Activated naive CD8-positive, alpha-beta T cell treated with anti-CD3 and anti-CD28 coated beads for 36 hours (primary cell): ENCODE results near the gene LHX3. TPM values are rescaled to one million over a fixed set of nuclear protein-coding genes. Genes with fewer than 3 reads are reported as not detected.

ENCODE experiments used
- DNase-seq: peaks from one replicate; pipeline ENCODE4 v3.0.0; 2021
- H3K27ac Mint-ChIP-seq: one replicate; pipeline ENCODE4 v1.8.0; 2022; ENCODE audit warnings: mild to moderate bottlenecking, moderate library complexity, mixed read lengths
- H3K27me3 Mint-ChIP-seq: one replicate; pipeline ENCODE4 v1.8.0; 2022; ENCODE audit warnings: mild to moderate bottlenecking, mixed read lengths
- H3K36me3 Mint-ChIP-seq: one replicate; pipeline ENCODE4 v1.8.0; 2021; ENCODE audit warnings: mild to moderate bottlenecking, mixed read lengths
- H3K4me1 Mint-ChIP-seq: one replicate; pipeline ENCODE4 v1.8.0; 2021; ENCODE audit warnings: mixed read lengths
- H3K4me3 Mint-ChIP-seq: one replicate; pipeline ENCODE4 v1.8.0; 2022; ENCODE audit warnings: mild to moderate bottlenecking, moderate library complexity, mixed read lengths
- H3K9me3 Mint-ChIP-seq: one replicate; pipeline ENCODE4 v1.8.0; 2022; ENCODE audit warnings: mixed read lengths
- total RNA-seq, 2 experiments: library from RNA; stranded (reverse); gene quantifications; one replicate each; pipeline ENCODE4 v1.2.3, GENCODE V29; 2021

Gene LHX3
- total RNA-seq, 2 experiments from 2014 or later: not detected

GRCh38 chr9:136187683-136188586 lies 17.0 kb downstream of the LHX3 start:
- Mint-ChIP-seq H3K36me3 (no peaks in the 10 kb centered on the region), H3K4me1 (peaks cover 3% of the 10 kb centered on the region), H3K27ac (no peak overlapping the region), H3K9me3 (no peaks in the 10 kb centered on the region), H3K4me3 (no peak overlapping the region), H3K27me3 (peaks cover 58% of the 10 kb centered on the region)
- DNase-seq: no peak

GRCh38 chr9:136187197-136187596 lies 17.7 kb downstream of the LHX3 start:
- H3K9me3 Mint-ChIP-seq: no peaks in the 10 kb centered on the region
- DNase-seq: no peak
- no peaks in the 10 kb centered on the region for H3K36me3 Mint-ChIP-seq
- peaks cover 3% of the 10 kb centered on the region for H3K4me1 Mint-ChIP-seq
- H3K27me3 Mint-ChIP-seq: peaks cover 54% of the 10 kb centered on the region
- no peak overlapping the region for H3K4me3 Mint-ChIP-seq
- no peak overlapping the region for H3K27ac Mint-ChIP-seq

GRCh38 chr9:136186386-136186785 lies 18.5 kb downstream of the LHX3 start:
- no peaks in the 10 kb centered on the region for H3K4me1 Mint-ChIP-seq
- H3K27ac Mint-ChIP-seq: no peak overlapping the region
- peaks cover 45% of the 10 kb centered on the region for H3K27me3 Mint-ChIP-seq
- no peak for DNase-seq
- no peaks in the 10 kb centered on the region for H3K36me3 Mint-ChIP-seq
- no peak overlapping the region for H3K4me3 Mint-ChIP-seq
- H3K9me3 Mint-ChIP-seq: no peaks in the 10 kb centered on the region

- Mint-ChIP-seq H3K4me3 (no peak overlapping the region), H3K36me3 (no peaks in the 10 kb centered on the region), H3K9me3 (no peaks in the 10 kb centered on the region), H3K4me1 (no peaks in the 10 kb centered on the region), H3K27ac (no peak overlapping the region), H3K27me3 (peaks cover 39% of the 10 kb centered on the region)
- no peak for DNase-seq
Measured at GRCh38 chr9:136185596-136186366, 19.1 kb downstream of the LHX3 start.

- no peak overlapping the region for H3K27ac Mint-ChIP-seq
- peaks cover 32% of the 10 kb centered on the region for H3K27me3 Mint-ChIP-seq
- H3K4me3 Mint-ChIP-seq: no peak overlapping the region
- DNase-seq: no peak
- H3K9me3 Mint-ChIP-seq: no peaks in the 10 kb centered on the region
- H3K36me3 Mint-ChIP-seq: no peaks in the 10 kb centered on the region
- H3K4me1 Mint-ChIP-seq: no peaks in the 10 kb centered on the region
Measured at GRCh38 chr9:136185066-136185465, 19.9 kb downstream of the LHX3 start.

- DNase-seq: no peak
- no peaks in the 10 kb centered on the region for H3K36me3 Mint-ChIP-seq
Measured at GRCh38 chr9:136182850-136183422, 22.0 kb downstream of the LHX3 start.

GRCh38 chr9:136182420-136182787 lies 22.5 kb downstream of the LHX3 start:
- no peaks in the 10 kb centered on the region for H3K9me3 Mint-ChIP-seq
- no peak for DNase-seq
- no peak overlapping the region for H3K4me3 Mint-ChIP-seq
- H3K36me3 Mint-ChIP-seq: no peaks in the 10 kb centered on the region
- no peak overlapping the region for H3K27ac Mint-ChIP-seq
- peaks cover 18% of the 10 kb centered on the region for H3K27me3 Mint-ChIP-seq
- H3K4me1 Mint-ChIP-seq: no peaks in the 10 kb centered on the region

More at GRCh38 chr9:136182850-136183422, 22.0 kb downstream of the LHX3 start:
- no peaks in the 10 kb centered on the region for H3K9me3 Mint-ChIP-seq
- H3K27ac Mint-ChIP-seq: no peak overlapping the region
- peaks cover 24% of the 10 kb centered on the region for H3K27me3 Mint-ChIP-seq
- H3K4me1 Mint-ChIP-seq: no peaks in the 10 kb centered on the region
- H3K4me3 Mint-ChIP-seq: no peak overlapping the region

GRCh38 chr9:136181784-136182419 lies 23.0 kb downstream of the LHX3 start:
- Mint-ChIP-seq H3K27me3 (peaks cover 17% of the 10 kb centered on the region), H3K4me3 (no peak overlapping the region), H3K36me3 (no peaks in the 10 kb centered on the region), H3K9me3 (no peaks in the 10 kb centered on the region), H3K4me1 (no peaks in the 10 kb centered on the region), H3K27ac (no peak overlapping the region)
- DNase-seq: no peak

- Mint-ChIP-seq H3K4me1 (no peaks in the 10 kb centered on the region), H3K4me3 (no peak overlapping the region), H3K9me3 (no peaks in the 10 kb centered on the region), H3K36me3 (no peaks in the 10 kb centered on the region), H3K27ac (no peak overlapping the region), H3K27me3 (peaks cover 9% of the 10 kb centered on the region)
- no peak for DNase-seq
Measured at GRCh38 chr9:136180586-136180985, 24.3 kb downstream of the LHX3 start.

GRCh38 chr9:136179761-136180160 lies 25.2 kb downstream of the LHX3 start:
- no peaks in the 10 kb centered on the region for H3K9me3 Mint-ChIP-seq
- H3K4me1 Mint-ChIP-seq: no peaks in the 10 kb centered on the region
- H3K4me3 Mint-ChIP-seq: no peak overlapping the region
- H3K27me3 Mint-ChIP-seq: peaks cover 3% of the 10 kb centered on the region
- DNase-seq: no peak
- no peaks in the 10 kb centered on the region for H3K36me3 Mint-ChIP-seq
- no peak overlapping the region for H3K27ac Mint-ChIP-seq

- no peaks in the 10 kb centered on the region for H3K36me3 Mint-ChIP-seq
- H3K27me3 Mint-ChIP-seq: no peaks in the 10 kb centered on the region
- H3K27ac Mint-ChIP-seq: no peak overlapping the region
- no peak for DNase-seq
- no peaks in the 10 kb centered on the region for H3K9me3 Mint-ChIP-seq
- no peak overlapping the region for H3K4me3 Mint-ChIP-seq
- no peaks in the 10 kb centered on the region for H3K4me1 Mint-ChIP-seq
Measured at GRCh38 chr9:136179101-136179616, 25.8 kb downstream of the LHX3 start.

- DNase-seq: no peak
- H3K36me3 Mint-ChIP-seq: no peaks in the 10 kb centered on the region
- H3K9me3 Mint-ChIP-seq: no peaks in the 10 kb centered on the region
- H3K27ac Mint-ChIP-seq: no peak overlapping the region
- no peak overlapping the region for H3K4me3 Mint-ChIP-seq
- no peaks in the 10 kb centered on the region for H3K4me1 Mint-ChIP-seq
- no peaks in the 10 kb centered on the region for H3K27me3 Mint-ChIP-seq
Measured at GRCh38 chr9:136178773-136179075, 26.2 kb downstream of the LHX3 start.

GRCh38 chr9:136178061-136178772 lies 26.7 kb downstream of the LHX3 start:
- Mint-ChIP-seq H3K27me3 (no peaks in the 10 kb centered on the region), H3K4me1 (no peaks in the 10 kb centered on the region), H3K27ac (no peak overlapping the region), H3K9me3 (no peaks in the 10 kb centered on the region), H3K36me3 (no peaks in the 10 kb centered on the region), H3K4me3 (no peak overlapping the region)
- no peak for DNase-seq

- Mint-ChIP-seq H3K36me3 (no peaks in the 10 kb centered on the region), H3K27me3 (no peaks in the 10 kb centered on the region), H3K27ac (no peak overlapping the region), H3K9me3 (no peaks in the 10 kb centered on the region), H3K4me1 (no peaks in the 10 kb centered on the region), H3K4me3 (no peak overlapping the region)
- no peak for DNase-seq
Measured at GRCh38 chr9:136177224-136177623, 27.7 kb downstream of the LHX3 start.
